Activated gamma-delta T cell treated with Interleukin-2 at 50 U/mL for 16 hours (primary cell): ENCODE measurements around the gene ALOXE3.
A peak's percentile ranks its signal among the peaks of the same experiment; 100 is the strongest.

Source experiments
- DNase-seq: peaks from one replicate; pipeline ENCODE4 v3.0.0-alpha.2; 2020

ALOXE3 gene

GRCh38 chr17:8141741-8142140 lies 23.4 kb upstream of the ALOXE3 start:
- DNase-seq: no peak

- DNase-seq: no peak
Observed at GRCh38 chr17:8141045-8141444, 22.7 kb upstream of the ALOXE3 start.

- DNase-seq: no peak
Observed at GRCh38 chr17:8140065-8141029, 22.0 kb upstream of the ALOXE3 start.

- DNase-seq: peak; percentile 92
Observed at GRCh38 chr17:8138672-8139371, 20.5 kb upstream of the ALOXE3 start.

- DNase-seq: no peak
Observed at GRCh38 chr17:8138374-8138671, 20.0 kb upstream of the ALOXE3 start.

GRCh38 chr17:8137645-8138373 lies 19.5 kb upstream of the ALOXE3 start:
- no peak for DNase-seq

- no peak for DNase-seq
Observed at GRCh38 chr17:8133941-8134340, 15.6 kb upstream of the ALOXE3 start.

GRCh38 chr17:8133399-8133798 lies 15.1 kb upstream of the ALOXE3 start:
- DNase-seq: no peak

- no peak for DNase-seq
Observed at GRCh38 chr17:8131844-8132441, 13.6 kb upstream of the ALOXE3 start.

- DNase-seq: no peak
Observed at GRCh38 chr17:8128125-8128784, 9.9 kb upstream of the ALOXE3 start.

- no peak for DNase-seq
Observed at GRCh38 chr17:8126491-8127066, 8.3 kb upstream of the ALOXE3 start.

- no peak for DNase-seq
Observed at GRCh38 chr17:8125947-8126490, 7.7 kb upstream of the ALOXE3 start.

- DNase-seq: peak; percentile 85
Observed at GRCh38 chr17:8125154-8125946, 7.0 kb upstream of the ALOXE3 start.

GRCh38 chr17:8124350-8125153 lies 6.2 kb upstream of the ALOXE3 start:
- no peak for DNase-seq

- no peak for DNase-seq
Observed at GRCh38 chr17:8123695-8124349, 5.5 kb upstream of the ALOXE3 start, which contains the start of gene HES7. HES7 (minus strand) TSS chr17:8124106; CDS start chr17:8124084, 22 bp downstream.

- DNase-seq: no peak
Observed at GRCh38 chr17:8122924-8123694, 4.8 kb upstream of the ALOXE3 start.

- DNase-seq: no peak
Observed at GRCh38 chr17:8122422-8122923, 4.2 kb upstream of the ALOXE3 start.

- no peak for DNase-seq
Observed at GRCh38 chr17:8121681-8122421, 3.5 kb upstream of the ALOXE3 start.
